ENCODE data around the gene CD8B. TPM values are rescaled to one million over a fixed set of nuclear protein-coding genes. Genes with fewer than 3 reads are reported as not detected.

The CD8B gene
- total and polyA plus RNA-seq, 2 donors (not counting 3 experiments of a cell fraction or from before 2014, with no cell fraction given), result not detected

- Histone ChIP-seq H3K36me3 (ENCODE audit: control insufficient read depth in 2 of 2, extremely low read depth in 1 of 2, insufficient read depth in 2 of 2, low read length in 2 of 2) (no peaks in the 10 kb centered on the region), H3K4me1 (ENCODE audit: control insufficient read depth, extremely low read depth, insufficient read depth, low read length) (no peaks in the 10 kb centered on the region), H3K9ac (replicated peaks; ENCODE audit: extremely low read depth, insufficient read depth, low read length) (no peak overlapping the region), H3K4me2 (ENCODE audit: insufficient read depth, low read length) (no peak overlapping the region), H3K9me1 (replicated peaks; ENCODE audit: control insufficient read depth, extremely low read depth, insufficient read depth, low read length) (no peaks in the 10 kb centered on the region), H3K27me3 (ENCODE audit: control insufficient read depth in 2 of 2, insufficient read depth in 2 of 2, low read length in 2 of 2) (peaks cover 2 to 3% of the 10 kb centered on the region in 2 experiments), H3K27ac (ENCODE audit: insufficient read depth, low read depth, low read length) (no peak overlapping the region), H2AFZ (ENCODE audit: low read depth, low read length) (no peak overlapping the region), H3K79me2 (ENCODE audit: control insufficient read depth, insufficient read depth, low read length) (no peaks in the 10 kb centered on the region), H3K4me3 (replicated peaks in 1 of 3; ENCODE audit: insufficient read depth in 1 of 3, low read depth in 1 of 3, low read length in 3 of 3) (no peak overlapping the region), H3K9me3 (replicated peaks; ENCODE audit: control insufficient read depth, insufficient read depth, low read length) (no peaks in the 10 kb centered on the region), H4K20me1 (replicated peaks; ENCODE audit: control insufficient read depth, extremely low read depth, insufficient read depth, low read length) (no peaks in the 10 kb centered on the region)
- DNase-seq (ENCODE audit: low read depth, low spot score) (no peak), FAIRE-seq (no peak)
- POLR2A ChIA-PET, result no interaction called here
- TF ChIP-seq JUN (IDR thresholded peaks at IDR 0.05; ENCODE audit: borderline replicate concordance, insufficient read depth, insufficient read length, low read depth) (no peak), GATA2 (IDR thresholded peaks at IDR 0.05; ENCODE audit: insufficient read depth, insufficient read length, low read depth, low read length) (no peak), MYC (IDR thresholded peaks at IDR 0.05; ENCODE audit: low read depth, low read length) (no peak), EZH2 (IDR thresholded peaks at IDR 0.05; ENCODE audit: borderline replicate concordance, low read depth, low read length, severe bottlenecking) (no peak)
- intact Hi-C loops (cut with micrococcal nuclease) (no loop called here), dilution Hi-C loops (cut with MboI; ENCODE audit: extremely low pct_ligation_motif_present, low sequenced_read_pairs) (no loop called here)
- CTCF ChIA-PET, result no interaction called here
- no TSS peak for BruUV-seq (replicated peaks)
These were observed 29.2 kb downstream of the CD8B start for GRCh38 chr2:86832334-86833096.

DNA sequence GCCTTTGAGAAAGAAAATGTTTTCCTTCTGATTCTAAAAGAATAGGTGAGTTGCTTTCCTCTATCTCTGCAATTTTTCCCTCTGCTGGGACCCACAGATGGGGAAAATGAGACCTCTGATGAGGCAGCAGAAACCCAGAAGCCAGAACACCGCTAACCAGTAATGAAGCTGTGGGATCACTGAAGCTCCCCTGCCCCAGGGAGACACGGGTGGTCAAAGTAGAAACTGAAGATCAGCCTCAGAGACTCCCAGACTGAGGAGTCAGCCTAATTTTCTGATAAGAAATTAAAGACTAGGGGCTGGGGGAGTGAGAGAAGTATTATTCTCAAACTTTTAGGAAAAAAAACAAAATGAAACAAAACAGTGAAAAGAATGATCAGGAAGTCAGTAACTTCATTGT, 30.1 kb downstream of the CD8B start:
- no peaks in the 10 kb centered on the region for H3K79me2 ChIP-seq (ENCODE audit: control insufficient read depth, insufficient read depth, low read length)
- DNase-seq (ENCODE audit: low read depth, low spot score) (no peak), FAIRE-seq (no peak)
- H3K4me2 ChIP-seq (ENCODE audit: insufficient read depth, low read length), result no peak overlapping the region
- no peak overlapping the region for H2AFZ ChIP-seq (ENCODE audit: low read depth, low read length)
- H3K27me3 ChIP-seq (ENCODE audit: control insufficient read depth in 2 of 2, insufficient read depth in 2 of 2, low read length in 2 of 2), result peaks cover 2 to 3% of the 10 kb centered on the region in 2 experiments
- no peaks in the 10 kb centered on the region for H3K4me1 ChIP-seq (ENCODE audit: control insufficient read depth, extremely low read depth, insufficient read depth, low read length)
- no peak overlapping the region for H3K27ac ChIP-seq (ENCODE audit: insufficient read depth, low read depth, low read length)
- dilution Hi-C loops (cut with MboI; ENCODE audit: extremely low pct_ligation_motif_present, low sequenced_read_pairs), result no loop called here
- intact Hi-C loops (cut with micrococcal nuclease), result no loop called here
- CTCF ChIA-PET, result no interaction called here
- POLR2A ChIA-PET, result no interaction called here
- no TSS peak for BruUV-seq (replicated peaks)
- H3K9me1 ChIP-seq (replicated peaks; ENCODE audit: control insufficient read depth, extremely low read depth, insufficient read depth, low read length), result no peaks in the 10 kb centered on the region
- TF ChIP-seq POLR2AphosphoS5 (IDR thresholded peaks at IDR 0.05; ENCODE audit: insufficient read depth, low read depth, low read length) (no peak), MYC (IDR thresholded peaks at IDR 0.05; ENCODE audit: low read depth, low read length) (no peak), FOS (IDR thresholded peaks at IDR 0.05; ENCODE audit: borderline replicate concordance, insufficient read depth, low read length) (no peak), EZH2 (IDR thresholded peaks at IDR 0.05; ENCODE audit: borderline replicate concordance, low read depth, low read length, severe bottlenecking) (no peak), GATA2 (IDR thresholded peaks at IDR 0.05; ENCODE audit: insufficient read depth, insufficient read length, low read depth, low read length) (no peak), MAX (IDR thresholded peaks at IDR 0.05; ENCODE audit: insufficient read depth, insufficient read length) (no peak), POLR2A (IDR thresholded peaks at IDR 0.05; ENCODE audit: low read depth, low read length) (no peak), JUN (IDR thresholded peaks at IDR 0.05; ENCODE audit: borderline replicate concordance, insufficient read depth, insufficient read length, low read depth) (no peak)
- TF ChIP-seq, protein P1, sequence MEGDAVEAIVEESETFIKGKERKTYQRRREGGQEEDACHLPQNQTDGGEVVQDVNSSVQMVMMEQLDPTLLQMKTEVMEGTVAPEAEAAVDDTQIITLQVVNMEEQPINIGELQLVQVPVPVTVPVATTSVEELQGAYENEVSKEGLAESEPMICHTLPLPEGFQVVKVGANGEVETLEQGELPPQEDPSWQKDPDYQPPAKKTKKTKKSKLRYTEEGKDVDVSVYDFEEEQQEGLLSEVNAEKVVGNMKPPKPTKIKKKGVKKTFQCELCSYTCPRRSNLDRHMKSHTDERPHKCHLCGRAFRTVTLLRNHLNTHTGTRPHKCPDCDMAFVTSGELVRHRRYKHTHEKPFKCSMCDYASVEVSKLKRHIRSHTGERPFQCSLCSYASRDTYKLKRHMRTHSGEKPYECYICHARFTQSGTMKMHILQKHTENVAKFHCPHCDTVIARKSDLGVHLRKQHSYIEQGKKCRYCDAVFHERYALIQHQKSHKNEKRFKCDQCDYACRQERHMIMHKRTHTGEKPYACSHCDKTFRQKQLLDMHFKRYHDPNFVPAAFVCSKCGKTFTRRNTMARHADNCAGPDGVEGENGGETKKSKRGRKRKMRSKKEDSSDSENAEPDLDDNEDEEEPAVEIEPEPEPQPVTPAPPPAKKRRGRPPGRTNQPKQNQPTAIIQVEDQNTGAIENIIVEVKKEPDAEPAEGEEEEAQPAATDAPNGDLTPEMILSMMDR (IDR thresholded peaks at IDR 0.05; ENCODE audit: extremely low read depth in 1 of 2, insufficient read depth in 1 of 2, low read depth in 1 of 2, low read length in 2 of 2), result no peak
- H3K9ac ChIP-seq (replicated peaks; ENCODE audit: extremely low read depth, insufficient read depth, low read length), result no peak overlapping the region
- no peaks in the 10 kb centered on the region for H3K9me3 ChIP-seq (replicated peaks; ENCODE audit: control insufficient read depth, insufficient read depth, low read length)
- no peaks in the 10 kb centered on the region for H3K36me3 ChIP-seq (ENCODE audit: control insufficient read depth in 2 of 2, extremely low read depth in 1 of 2, insufficient read depth in 2 of 2, low read length in 2 of 2)
- H4K20me1 ChIP-seq (replicated peaks; ENCODE audit: control insufficient read depth, extremely low read depth, insufficient read depth, low read length), result no peaks in the 10 kb centered on the region
- no peak overlapping the region for H3K4me3 ChIP-seq (replicated peaks in 1 of 3; ENCODE audit: insufficient read depth in 1 of 3, low read depth in 1 of 3, low read length in 3 of 3)
